Colonic mucosa (tissue), 4 donors: Measurements from ENCODE around the gene CABP1. TPM values are rescaled to one million over a fixed set of nuclear protein-coding genes. Genes with fewer than 3 reads are reported as not detected.
"Not testable (repeated sequence)": the region's sequence is repeated elsewhere in the genome, so short reads cannot be mapped to it uniquely, and the experiment has no call there.

Experiments
- DNase-seq: peaks from one replicate; pipeline ENCODE4 v3.0.0-alpha.2; 2020
- H3K27ac ChIP-seq: fragments of 200-600 bp; one replicate; pipeline ENCODE4 v1.8.0; 2021
- H3K27me3 ChIP-seq: fragments of 200-600 bp; one replicate; pipeline ENCODE4 v1.8.0; 2021
- H3K36me3 ChIP-seq: fragments of 200-600 bp; one replicate; pipeline ENCODE4 v1.8.0; 2021
- H3K4me1 ChIP-seq: fragments of 200-600 bp; one replicate; pipeline ENCODE4 v1.8.0; 2021; ENCODE audit warnings: mild to moderate bottlenecking
- H3K4me3 ChIP-seq: fragments of 200-600 bp; one replicate; pipeline ENCODE4 v1.8.0; 2021
- H3K9ac ChIP-seq, 2 donors: one replicate each; pipeline ENCODE4 v1.7.0; 2013; ENCODE audit warnings: control low read depth in 2 of 2, low read depth in 2 of 2, low read length in 2 of 2
- H3K9me3 ChIP-seq: fragments of 200-600 bp; one replicate; pipeline ENCODE4 v1.8.0; 2021
- CTCF ChIP-seq: fragments of 200-600 bp; IDR thresholded peaks from one replicate; pipeline ENCODE4 v1.8.0; 2022; ENCODE audit warnings: antibody characterized with exemption, mild to moderate bottlenecking
- intact Hi-C: fragments of 100-400 bp; cut with DNase I; formaldehyde crosslinking; loops from one replicate; pipeline ENCODE4 v1.14.1; 2022
- total RNA-seq, 2 donors: library from RNA; stranded (reverse); fragmentation: NEBNext Ultra II Directional in 1 of 2; extraction: Animal tissue kit (Norgen Biotek cat#: 25700) in 1 of 2; gene quantifications; one replicate each; pipeline ENCODE4 v1.2.1, GENCODE V29; 2021
- donor health status: healthy.
- donor health status: DM: no; HTN: no; CAD: no.
- donor health status: DM: no; HTN: no; CAD: no.

CABP1 gene
- total RNA-seq, 2 donors from 2014 or later = 0.77 to 0.79 TPM

DNA sequence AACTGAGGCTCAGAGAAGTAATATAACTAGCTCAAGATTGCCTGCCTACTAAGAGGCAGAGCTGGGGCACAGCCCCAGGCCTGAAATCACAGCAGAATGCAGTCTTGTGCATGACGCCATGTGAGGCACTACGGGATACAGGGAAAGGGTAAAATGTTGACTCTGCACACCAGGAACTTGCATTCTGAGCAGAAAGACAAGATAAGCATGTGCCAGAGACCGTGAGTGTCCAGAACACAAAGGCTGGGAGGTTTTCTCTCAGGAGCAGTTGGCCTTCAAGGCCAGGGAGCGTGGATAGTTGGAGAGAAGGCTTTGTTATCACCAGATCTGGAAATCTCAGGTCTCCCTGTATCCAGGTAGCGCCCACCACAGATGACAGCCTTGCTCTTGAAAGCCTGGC, 23.3 kb downstream of the CABP1 start:
- Histone ChIP-seq H3K27me3 (no peaks in the 10 kb centered on the region), H3K4me1 (peaks cover 4% of the 10 kb centered on the region), H3K36me3 (no peaks in the 10 kb centered on the region), H3K27ac (no peak overlapping the region), H3K4me3 (no peak overlapping the region), H3K9ac (no peak overlapping the region), H3K9me3 (no peaks in the 10 kb centered on the region)
- DNase-seq = no peak
- intact Hi-C loops = no loop called here
- TF ChIP-seq CTCF = no peak

DNA sequence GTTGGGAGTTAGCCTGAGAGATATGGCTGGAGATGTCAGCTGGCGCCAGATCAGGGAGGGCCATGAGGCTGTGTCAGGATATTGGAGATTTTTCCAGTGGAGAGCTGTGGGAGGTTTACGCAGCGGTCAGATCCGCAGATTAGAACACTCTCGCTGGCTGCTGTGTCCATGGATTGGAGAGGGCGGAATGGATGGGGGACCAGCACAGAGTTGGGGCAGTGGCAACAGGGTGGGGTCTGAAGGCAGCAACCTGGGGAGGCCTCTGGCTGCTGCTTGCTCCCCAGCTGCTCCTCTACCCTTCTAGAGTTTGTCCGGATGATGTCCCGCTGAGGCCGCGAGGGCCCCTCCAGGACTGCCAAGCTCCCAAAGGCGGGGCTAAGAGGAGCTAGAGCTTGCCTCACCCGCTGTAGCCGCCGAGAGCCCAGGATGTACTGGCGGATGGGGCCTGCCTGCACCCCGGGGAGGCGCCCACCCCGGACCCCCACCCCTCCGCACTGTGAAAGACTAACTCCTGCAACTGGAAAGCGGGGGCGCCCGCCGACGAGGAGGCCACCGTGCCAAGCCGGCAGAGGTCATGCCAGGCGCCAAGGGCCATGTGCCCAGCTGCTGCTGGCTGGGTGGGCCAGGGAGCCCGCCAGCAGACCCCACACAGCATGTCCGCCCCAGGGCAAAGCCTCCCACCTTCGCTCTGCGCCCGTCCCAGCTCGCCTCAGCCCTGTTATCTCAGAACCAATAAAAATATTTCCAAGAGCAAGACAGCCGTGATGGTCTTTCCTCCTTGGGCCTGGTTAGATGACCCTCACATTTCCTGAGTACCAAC, 26.4 kb downstream of the CABP1 start:
- Histone ChIP-seq H3K27me3 (no peaks in the 10 kb centered on the region), H3K9ac (no peak overlapping the region), H3K9me3 (no peaks in the 10 kb centered on the region), H3K4me1 (peaks cover 5% of the 10 kb centered on the region), H3K4me3 (no peak overlapping the region), H3K27ac (no peak overlapping the region), H3K36me3 (no peaks in the 10 kb centered on the region)
- no peak for DNase-seq
- intact Hi-C loops = no loop called here
- no peak for TF ChIP-seq CTCF

DNA sequence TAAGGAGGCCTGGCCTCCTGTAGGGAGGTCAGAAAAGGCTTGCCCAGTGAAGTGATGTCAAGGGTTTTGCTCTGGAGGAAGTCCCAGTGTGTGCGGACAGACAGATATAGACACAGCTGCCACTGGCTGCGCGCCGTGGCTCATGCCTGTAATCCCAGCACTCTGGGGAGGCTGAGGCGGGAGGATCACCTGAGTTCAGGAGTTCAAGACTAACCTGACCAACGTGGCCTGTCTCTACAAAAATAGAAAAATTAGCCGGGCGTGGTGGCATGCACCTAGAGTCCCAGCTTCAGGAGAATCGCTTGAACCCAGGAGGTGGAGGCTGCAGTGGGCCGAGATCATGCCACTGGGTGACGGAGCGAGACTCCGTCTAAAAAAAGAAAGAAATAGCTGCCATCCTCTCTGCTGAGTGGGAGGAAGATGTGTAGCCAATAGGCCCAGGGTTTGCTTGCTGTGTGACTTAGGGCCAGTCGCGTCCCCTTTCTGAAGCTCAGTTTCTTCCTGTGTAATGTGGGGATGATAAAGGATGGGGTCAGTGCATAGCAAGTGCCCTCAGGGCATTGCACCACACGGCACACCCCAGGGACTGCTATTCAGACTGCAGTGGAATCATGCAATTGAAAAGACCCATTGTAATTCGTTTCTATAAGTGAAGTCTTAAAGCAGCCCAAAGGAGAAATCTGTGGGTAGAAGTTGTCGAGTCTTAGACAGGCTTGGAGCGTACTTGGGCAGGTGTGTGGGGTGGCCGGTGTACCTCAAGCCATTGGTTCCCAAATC, 27.9 kb downstream of the CABP1 start:
- Histone ChIP-seq H3K27ac (no peak overlapping the region), H3K4me1 (peaks cover 5% of the 10 kb centered on the region), H3K27me3 (no peaks in the 10 kb centered on the region), H3K4me3 (no peak overlapping the region), H3K36me3 (no peaks in the 10 kb centered on the region), H3K9me3 (no peaks in the 10 kb centered on the region), H3K9ac (no peak overlapping the region)
- intact Hi-C loops = no loop called here
- no peak for TF ChIP-seq CTCF
- no peak for DNase-seq

DNA sequence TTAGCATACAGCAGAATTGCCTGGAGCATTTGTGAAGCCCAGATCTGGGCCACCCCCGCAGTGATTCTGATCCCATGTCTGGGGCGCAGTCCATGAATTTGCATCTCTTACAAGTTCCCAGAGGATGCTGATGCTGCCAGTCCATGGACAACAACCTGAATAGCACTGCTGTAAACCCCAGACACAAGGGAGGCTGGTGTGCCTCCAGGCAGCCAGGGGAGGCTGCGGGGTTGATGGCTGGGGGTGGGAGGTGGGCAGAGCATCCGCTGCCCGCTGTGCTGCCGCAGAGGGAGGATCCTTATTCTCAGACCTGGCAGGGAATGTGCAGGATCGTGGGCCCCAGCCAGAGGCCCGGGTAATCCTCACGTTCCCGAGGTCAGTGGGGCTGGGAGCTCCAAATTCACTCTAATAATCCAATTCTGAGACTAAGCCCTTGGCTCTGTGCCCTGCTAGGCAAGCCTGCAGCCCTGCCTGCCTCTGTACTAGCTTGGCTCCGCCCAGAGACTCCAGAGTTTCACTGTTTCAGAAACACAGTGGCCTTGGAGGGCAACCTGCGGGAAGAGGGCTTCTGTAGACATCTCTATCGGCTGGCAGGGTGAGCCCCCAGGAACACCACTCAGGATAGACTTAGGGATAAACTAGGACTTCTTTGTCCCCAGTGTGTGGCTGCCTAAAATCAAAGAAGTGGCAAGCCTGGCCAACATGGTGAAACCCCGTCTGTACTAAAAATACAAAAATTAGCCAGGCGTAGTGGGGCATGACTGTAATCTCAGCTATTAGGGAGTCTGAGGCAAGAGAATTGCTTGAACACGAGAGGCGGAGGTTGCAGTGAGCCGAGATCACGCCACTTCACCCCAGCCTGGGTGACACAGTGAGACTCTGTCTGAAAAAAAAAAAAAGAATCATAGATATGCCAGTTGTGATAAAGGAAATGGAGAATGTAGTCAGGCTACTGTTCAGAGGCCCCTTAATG, 28.7 kb downstream of the CABP1 start:
- DNase-seq = peak; percentile 66
- peak overlapping the region; percentile 4 to 46 for H3K9ac ChIP-seq
- intact Hi-C loops = no loop called here
- H3K4me1 ChIP-seq = peaks cover 5% of the 10 kb centered on the region
- H3K36me3 ChIP-seq = no peaks in the 10 kb centered on the region
- H3K9me3 ChIP-seq = no peaks in the 10 kb centered on the region
- no peak overlapping the region for H3K4me3 ChIP-seq
- no peak for TF ChIP-seq CTCF
- no peaks in the 10 kb centered on the region for H3K27me3 ChIP-seq
- H3K27ac ChIP-seq = no peak overlapping the region

DNA sequence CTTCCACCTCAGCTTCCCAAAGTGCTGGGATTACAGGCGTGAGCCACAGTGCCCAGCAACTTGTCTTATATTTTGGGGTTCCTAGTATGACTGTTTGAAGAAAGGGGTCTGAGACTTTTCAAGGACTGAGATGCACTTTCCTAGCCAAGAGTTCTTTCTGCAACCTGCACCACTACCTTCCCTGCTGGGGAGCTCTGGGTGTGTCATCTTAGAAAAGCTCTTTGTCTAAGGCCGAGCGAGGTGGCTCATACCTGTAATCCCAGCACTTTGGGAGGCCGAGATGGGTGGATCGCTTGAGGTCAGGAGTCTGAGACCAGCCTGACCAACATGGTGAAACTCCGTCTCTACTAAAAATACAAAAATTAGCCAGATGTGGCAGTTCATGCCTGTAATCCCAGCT, 29.8 kb downstream of the CABP1 start:
- H3K4me1 ChIP-seq, H3K27me3 ChIP-seq, H3K36me3 ChIP-seq, DNase-seq, H3K27ac ChIP-seq, H3K4me3 ChIP-seq, H3K9ac ChIP-seq, H3K9me3 ChIP-seq, intact Hi-C loops: not testable (repeated sequence)
